NOMO-1 treated with DMSO at 0.1 percent for 48 hours (cell line): ENCODE measurements around the gene UROS.

Experiments used
- DNase-seq: peaks from one replicate; lab custom pipeline; 2025; ENCODE audit not compliant: unreplicated experiment; lab: John Stamatoyannopoulos, UW

UROS gene

DNA sequence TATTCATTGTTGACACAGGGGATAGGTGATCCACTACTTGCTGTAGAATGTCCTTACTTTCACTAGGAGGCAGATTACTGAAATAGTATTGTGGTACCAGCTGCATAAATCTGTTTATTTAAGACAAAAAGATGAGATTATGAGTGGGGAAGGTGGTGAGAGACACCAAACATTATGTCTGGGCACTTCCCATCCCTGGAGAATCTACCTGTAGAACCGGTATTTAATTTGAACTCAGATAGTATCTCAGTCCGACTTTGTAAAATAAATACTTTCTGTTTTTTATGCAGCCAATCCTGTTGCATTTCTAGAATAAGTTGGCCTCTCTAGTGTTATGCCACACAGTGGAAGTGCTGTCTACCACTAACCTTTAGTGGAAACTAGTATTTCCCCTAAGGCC lies 13.7 kb upstream of the UROS start:
- DNase-seq: no peak

GRCh38 chr10:125828311-125828710 lies 5.3 kb upstream of the UROS start:
- no peak for DNase-seq

DNA sequence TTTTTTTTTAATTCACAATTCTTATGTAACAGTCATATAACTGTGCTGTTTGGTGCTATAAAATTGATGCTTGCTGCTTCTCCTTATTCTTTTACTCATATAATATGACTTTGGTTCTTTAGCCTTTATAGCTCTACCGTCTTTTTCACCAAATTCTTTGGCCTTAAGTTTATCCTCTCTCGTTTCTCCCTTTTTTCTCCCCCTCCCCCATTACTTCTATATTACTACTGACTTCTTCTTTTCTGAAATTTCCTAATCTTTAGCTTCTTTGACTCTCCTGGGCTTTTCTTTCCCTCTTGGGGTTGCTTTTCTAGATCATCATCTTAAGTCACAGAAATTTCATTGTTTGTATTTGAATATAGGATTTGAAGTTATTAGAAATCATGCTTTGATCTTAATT lies 4.1 kb upstream of the UROS start:
- peak; percentile 42 for DNase-seq

- peak; percentile 3 for DNase-seq
Measured at GRCh38 chr10:125824736-125825135, 1.7 kb upstream of the UROS start.

DNA sequence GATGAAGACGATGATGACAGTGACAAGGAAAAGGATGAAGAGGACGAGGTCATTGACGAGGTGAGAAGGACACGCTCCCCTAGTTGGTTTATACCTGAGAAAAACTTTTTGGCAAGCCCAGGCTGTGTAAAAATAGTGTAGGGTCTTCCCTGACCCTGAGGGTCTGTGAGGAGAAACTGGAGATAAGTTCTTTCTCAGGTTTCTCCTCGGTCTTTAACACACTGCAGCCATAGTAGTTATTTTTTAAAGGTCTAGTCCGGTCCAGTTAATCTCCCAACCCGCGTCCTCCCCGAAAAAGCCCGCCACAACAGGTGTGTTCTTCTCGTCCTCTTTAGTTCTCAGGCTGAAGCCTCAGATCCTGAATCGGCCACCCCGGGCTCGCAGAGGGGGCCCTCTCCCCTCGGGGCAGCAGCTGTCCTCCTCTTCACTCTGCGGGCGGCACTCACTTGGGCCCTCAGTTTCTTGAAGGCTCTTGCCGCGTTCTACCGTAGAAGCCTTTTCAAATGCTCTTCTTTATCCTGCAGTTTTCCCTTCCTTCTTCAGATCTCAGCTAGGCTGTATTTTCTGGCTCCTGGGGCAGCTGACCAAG lies 699 bp upstream of the UROS start:
- DNase-seq: no peak

- DNase-seq: no peak
Measured at GRCh38 chr10:125820701-125821100, 2.4 kb downstream of the UROS start.

DNA sequence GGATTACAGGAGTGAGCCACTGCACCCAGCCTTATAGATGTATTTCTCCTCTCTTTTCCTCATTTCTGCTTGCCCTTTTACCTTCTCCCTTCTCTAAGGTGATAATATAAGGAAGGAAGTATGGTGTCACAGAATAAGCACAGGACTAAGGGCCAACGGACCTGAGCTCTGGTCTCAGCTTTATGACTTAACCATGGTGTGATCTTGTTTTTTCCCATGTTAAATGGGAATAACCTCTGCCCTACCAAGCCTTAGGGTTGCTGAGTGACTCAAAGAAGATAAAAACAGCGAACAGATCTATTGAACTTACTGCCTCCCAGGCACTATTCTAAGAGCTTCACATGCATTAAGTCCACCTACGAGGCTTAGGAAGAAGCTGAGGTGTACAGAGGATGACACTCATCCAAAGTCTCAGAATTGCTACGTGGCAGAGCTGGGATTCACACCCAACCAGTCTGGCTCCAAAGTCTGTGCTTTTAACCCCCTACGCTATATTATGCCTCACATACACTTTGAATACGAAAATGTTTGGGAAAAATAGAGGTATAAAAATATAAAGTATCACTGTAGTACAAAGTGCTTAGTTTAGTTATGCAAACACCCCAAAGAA lies 5.6 kb downstream of the UROS start:
- no peak for DNase-seq

DNA sequence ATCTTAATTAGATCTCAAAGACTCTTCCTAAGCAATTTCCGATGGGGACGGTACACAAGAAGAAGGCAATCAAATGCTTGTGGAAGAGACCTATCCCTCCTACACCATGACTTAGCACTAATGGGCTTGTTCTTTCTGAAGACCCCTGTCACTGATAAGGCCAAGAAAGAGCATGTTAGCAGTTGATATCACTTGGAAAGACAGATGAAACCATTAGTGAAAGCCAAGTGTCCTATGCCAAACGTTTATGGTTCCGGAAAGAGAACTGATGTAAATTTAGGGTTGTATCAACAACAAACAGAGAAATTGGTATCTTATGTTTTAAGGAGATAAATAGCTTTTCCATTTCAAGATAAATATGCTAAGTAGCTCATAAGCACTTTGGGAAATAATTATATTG lies 6.5 kb downstream of the UROS start:
- DNase-seq: no peak

DNA sequence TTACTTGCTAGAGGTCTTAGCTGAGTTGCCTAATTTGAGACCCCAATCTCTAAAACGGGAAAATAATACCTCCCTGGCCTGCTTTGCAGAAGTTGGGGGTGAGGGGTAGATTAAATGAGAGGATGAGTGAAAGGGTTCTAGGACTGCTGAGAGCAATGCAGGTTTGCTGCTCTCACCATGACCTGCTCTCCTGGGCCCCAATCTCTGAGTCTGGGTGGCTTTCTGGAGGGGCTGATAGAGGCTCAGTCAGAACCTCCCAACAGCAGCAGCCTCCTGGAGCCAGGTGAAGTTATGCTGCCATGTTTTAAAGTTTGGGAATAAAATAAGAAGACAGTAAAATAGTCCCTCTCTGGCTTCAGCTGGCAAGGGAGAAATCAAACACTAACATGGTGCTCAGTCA lies 7.3 kb downstream of the UROS start:
- DNase-seq: no peak

GRCh38 chr10:125812128-125812750 lies 10.8 kb downstream of the UROS start:
- DNase-seq: no peak

DNA sequence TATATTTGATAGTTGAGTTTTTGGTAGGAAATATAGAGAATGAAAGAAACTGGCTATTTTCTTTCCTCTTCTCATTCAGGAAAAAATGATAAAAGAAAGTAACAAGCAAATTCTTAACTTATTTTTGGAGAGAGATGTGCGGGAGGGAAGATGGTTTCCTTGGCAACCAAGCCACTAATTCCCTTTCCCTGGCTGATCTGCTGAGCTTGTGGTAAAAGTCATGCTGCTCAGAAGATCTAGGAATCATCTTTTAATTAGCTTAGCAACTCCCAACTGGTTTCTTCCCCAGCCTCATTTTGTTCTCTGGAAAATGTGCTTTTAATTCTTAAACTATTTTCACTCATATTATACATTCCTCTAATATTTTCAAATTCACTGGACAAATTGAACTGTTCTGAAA lies 11.8 kb downstream of the UROS start:
- no peak for DNase-seq

DNA sequence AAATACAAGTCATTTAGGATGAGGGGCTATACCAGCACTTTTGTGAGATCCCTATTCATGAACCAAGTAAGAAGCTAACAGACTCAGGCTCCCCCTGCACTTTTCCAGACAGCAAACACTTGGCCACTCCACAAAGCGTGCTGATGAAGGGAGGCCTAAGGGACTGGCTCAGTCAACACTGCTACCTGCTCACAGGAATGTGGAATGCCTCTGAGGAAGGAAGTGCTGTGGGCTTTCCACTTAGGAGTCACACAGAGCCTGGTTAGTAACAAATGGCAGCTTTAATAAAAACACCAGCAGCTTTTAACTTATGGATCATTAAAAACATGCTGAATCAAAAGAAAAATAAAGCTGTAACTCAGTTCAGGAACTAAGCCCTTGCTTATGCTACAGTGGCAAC lies 15.0 kb downstream of the UROS start:
- DNase-seq: no peak

- DNase-seq: no peak
Measured at GRCh38 chr10:125802739-125803138, 20.3 kb downstream of the UROS start.

DNA sequence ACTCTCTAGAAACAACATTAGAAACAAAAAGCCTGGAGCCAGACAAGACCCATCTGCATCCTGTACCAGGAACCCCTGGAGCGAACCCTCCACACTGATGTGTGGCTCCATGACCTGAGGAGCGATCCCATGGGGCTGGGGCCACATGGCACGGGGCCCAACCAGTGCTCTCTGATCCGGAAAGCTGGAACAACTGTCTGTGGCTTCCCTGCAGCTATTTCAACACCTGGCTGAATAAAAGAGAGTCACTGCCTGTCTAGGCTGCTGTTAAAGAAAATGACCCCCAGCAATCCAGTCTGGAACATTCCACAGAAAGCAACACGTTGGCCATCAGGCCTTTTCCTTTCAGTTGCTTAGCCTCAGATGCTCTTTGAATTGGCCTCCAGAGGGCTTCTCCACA lies 20.9 kb downstream of the UROS start:
- DNase-seq: no peak

DNA sequence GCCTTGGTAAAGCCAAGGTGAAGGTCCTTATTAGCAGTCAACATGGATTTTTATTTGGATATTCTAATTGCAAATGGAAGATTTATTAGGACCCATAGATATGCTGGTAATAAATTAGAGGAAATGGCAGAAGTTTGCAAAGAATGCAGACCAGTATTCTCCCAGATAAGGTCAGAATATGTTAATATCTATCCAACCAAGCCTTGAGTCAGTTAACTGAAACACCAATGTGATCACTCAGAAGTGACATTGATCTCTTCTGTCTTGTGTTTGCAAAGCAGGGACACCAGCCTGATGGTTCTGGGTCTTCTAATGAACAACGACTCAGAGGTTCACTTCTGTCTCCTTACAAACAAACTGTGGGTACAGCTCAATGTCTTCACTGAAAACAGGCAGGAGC lies 21.5 kb downstream of the UROS start:
- DNase-seq: no peak

- DNase-seq: no peak
Measured at GRCh38 chr10:125799451-125800182, 23.4 kb downstream of the UROS start.

DNA sequence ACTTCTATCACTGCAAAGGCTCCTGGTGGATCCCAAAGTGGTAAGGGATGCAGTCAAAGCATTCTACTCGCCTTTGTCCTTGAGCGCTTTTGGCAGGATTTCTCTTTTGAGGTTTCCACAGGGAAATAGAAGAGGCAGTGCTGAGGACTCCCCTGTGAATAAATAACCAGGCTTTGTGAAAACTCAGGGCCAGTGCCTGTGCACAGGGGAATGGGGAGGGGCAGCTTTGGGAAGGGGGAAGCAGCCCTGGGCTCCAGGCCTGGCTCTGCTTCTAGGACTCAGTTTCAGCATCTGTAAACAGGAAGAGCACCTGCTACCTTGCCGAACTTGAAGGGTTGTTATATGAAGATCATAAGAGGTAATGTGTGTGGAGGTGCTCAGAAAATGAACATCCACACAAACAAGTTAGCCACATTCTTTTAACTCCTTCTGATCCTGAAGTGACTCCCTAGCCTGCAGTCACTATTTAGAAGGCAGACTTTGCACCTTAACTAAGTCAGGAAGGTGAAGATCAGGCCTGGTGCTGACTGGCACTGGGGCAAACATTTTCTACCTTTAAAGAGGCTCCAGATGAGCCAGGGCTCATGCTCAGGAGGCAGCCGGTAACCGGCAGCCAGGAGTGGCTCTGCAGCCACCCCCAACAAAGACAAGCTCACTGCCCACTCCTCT lies 24.9 kb downstream of the UROS start:
- no peak for DNase-seq

DNA sequence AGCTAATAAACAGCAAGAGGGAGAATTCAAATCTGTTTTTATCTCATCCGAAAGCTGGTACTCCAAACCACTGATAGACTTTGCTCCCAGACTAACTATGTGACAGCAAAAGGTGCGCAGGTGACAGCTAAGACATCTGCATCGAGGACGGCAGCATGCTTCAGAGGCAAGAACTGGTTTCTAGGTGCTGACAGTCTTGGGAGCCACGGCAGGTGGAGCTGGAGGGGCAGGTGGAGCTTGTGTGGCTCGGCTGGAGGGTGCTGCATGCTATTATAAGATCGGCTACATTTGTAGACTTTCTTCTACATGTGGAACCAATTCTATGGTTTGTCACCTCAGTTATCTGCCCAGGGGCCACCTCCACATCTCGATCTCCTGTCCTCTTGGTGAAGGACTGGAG lies 25.6 kb downstream of the UROS start:
- no peak for DNase-seq

- no peak for DNase-seq
Measured at GRCh38 chr10:125795637-125796190, 27.3 kb downstream of the UROS start.

GRCh38 chr10:125795128-125795527 lies 27.9 kb downstream of the UROS start:
- no peak for DNase-seq
